Effector memory CD8-positive, alpha-beta T cell (primary cell): ENCODE data around the gene C11orf98.
"Not testable (repeated sequence)": the region's sequence is repeated elsewhere in the genome, so short reads cannot be mapped to it uniquely, and the experiment has no call there.

Experiments
- ATAC-seq: fragments of 150-1000 bp; cut with Tn5 transposase; replicated peaks from 2 replicates; pipeline ENCODE4 v1.10.0; 2021; ENCODE audit warnings: mild to moderate bottlenecking, moderate library complexity
- DNase-seq, 3 experiments: peaks; one replicate each; pipeline ENCODE4 v3.0.0; 2021
- H3K27ac Mint-ChIP-seq, 2 donors: one replicate each; pipeline ENCODE4 v1.8.0; 2022; ENCODE audit warnings: mild to moderate bottlenecking in 2 of 2, mixed read lengths in 2 of 2, moderate library complexity in 2 of 2
- H3K27me3 Mint-ChIP-seq, 2 donors: one replicate each; pipeline ENCODE4 v1.8.0; 2022; ENCODE audit warnings: mixed read lengths in 2 of 2
- H3K36me3 Mint-ChIP-seq: one replicate; pipeline ENCODE4 v1.8.0; 2022; ENCODE audit warnings: mild to moderate bottlenecking, moderate library complexity, mixed read lengths; ENCODE audit not compliant: insufficient read depth
- H3K4me1 Mint-ChIP-seq, 2 donors: one replicate each; pipeline ENCODE4 v1.8.0; 2022; ENCODE audit warnings: low read depth in 2 of 2, mixed read lengths in 2 of 2
- H3K4me3 Mint-ChIP-seq, 2 donors: one replicate each; pipeline ENCODE4 v1.8.0; 2022; ENCODE audit warnings: mild to moderate bottlenecking in 2 of 2, mixed read lengths in 2 of 2, moderate library complexity in 2 of 2
- H3K9me3 Mint-ChIP-seq, 2 donors: one replicate each; pipeline ENCODE4 v1.8.0; 2022; ENCODE audit warnings: mixed read lengths in 2 of 2

The C11orf98 gene

GRCh38 chr11:62703921-62704320 lies 38.9 kb upstream of the C11orf98 start:
- DNase-seq, H3K9me3 Mint-ChIP-seq, ATAC-seq, H3K27ac Mint-ChIP-seq, H3K27me3 Mint-ChIP-seq: not testable (repeated sequence)
- Mint-ChIP-seq H3K36me3 (peaks cover 25% of the 10 kb centered on the region), H3K4me3 (peak overlapping the region in 1 of 2 donors; percentile 8), H3K4me1 (peaks cover 18 to 22% of the 10 kb centered on the region in 2 donors)

GRCh38 chr11:62702246-62702645 lies 37.2 kb upstream of the C11orf98 start:
- Mint-ChIP-seq H3K4me3 (no peak overlapping the region), H3K36me3 (peaks cover 28% of the 10 kb centered on the region), H3K27me3 (no peaks in the 10 kb centered on the region), H3K9me3 (no peaks in the 10 kb centered on the region), H3K27ac (no peak overlapping the region), H3K4me1 (peaks cover 13 to 15% of the 10 kb centered on the region in 2 donors)
- DNase-seq (no peak), ATAC-seq (no peak)

- Mint-ChIP-seq H3K36me3 (peaks cover 8% of the 10 kb centered on the region), H3K27me3 (no peaks in the 10 kb centered on the region), H3K4me1 (peaks cover 5 to 6% of the 10 kb centered on the region in 2 donors), H3K4me3 (no peak overlapping the region), H3K27ac (peak overlapping the region; percentile 18 to 22), H3K9me3 (no peaks in the 10 kb centered on the region)
- ATAC-seq: peak; percentile 85
- DNase-seq: peak; percentile 74 to 76 (median 74)
Observed at GRCh38 chr11:62694455-62695167, 29.6 kb upstream of the C11orf98 start.

DNA sequence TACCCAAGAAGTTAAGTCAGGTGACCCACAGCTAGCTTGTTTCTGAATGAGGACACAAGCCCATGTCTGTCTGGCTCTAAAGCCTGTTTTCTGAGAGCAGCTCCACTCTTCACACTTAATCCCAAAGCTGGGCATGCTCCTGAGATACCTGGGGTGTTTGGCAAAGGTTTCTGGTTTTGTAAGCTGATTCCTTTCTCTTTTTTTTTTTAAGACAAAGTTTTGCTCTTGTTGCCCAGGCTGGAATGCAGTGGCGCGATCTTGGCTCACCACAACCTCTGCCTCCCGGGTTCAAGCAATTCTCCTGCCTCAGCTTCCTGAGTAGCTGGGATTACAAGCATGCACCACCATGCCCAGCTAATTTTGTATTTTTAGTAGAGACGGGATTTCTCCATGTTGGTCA lies 28.6 kb upstream of the C11orf98 start:
- H3K4me1 Mint-ChIP-seq, H3K9me3 Mint-ChIP-seq, H3K27me3 Mint-ChIP-seq, DNase-seq, ATAC-seq, H3K27ac Mint-ChIP-seq, H3K4me3 Mint-ChIP-seq: not testable (repeated sequence)
- H3K36me3 Mint-ChIP-seq: peaks cover 11% of the 10 kb centered on the region

- Mint-ChIP-seq H3K9me3 (no peaks in the 10 kb centered on the region), H3K27ac (no peak within 1 kb of the TSS), H3K36me3 (peaks cover 3% of the 10 kb centered on the region), H3K27me3 (no peaks in the 10 kb centered on the region), H3K4me1 (peaks cover under 1 to 2% of the 10 kb centered on the region in 2 donors), H3K4me3 (no peak within 1 kb of the TSS)
- ATAC-seq (no peak), DNase-seq (no peak)
Observed at GRCh38 chr11:62689421-62690183, 24.6 kb upstream of the C11orf98 start, which contains the start of gene LRRN4CL. LRRN4CL (minus strand) TSS chr11:62689530; CDS start chr11:62688508, 1,022 bp downstream.

DNA sequence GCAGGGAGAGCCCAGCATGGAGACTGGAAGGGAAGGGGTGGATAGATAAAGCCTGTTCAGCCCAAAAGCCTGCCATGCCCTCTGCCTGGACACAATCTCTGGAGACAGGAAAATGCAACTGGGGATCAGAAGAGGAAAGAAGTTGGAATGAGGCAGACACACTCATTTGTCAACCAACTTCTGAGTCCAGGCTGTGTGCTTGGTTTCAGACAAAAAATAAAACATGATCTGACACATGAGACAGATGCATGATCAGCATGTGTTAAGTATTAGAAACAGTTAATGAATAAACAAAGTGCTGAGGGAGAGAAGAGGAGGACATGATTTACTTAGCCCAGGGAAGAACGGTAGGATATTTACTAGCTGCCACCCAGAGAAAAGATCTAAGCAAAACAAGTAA lies 23.5 kb upstream of the C11orf98 start:
- ATAC-seq: no peak
- Mint-ChIP-seq H3K4me1 (no peaks in the 10 kb centered on the region), H3K27me3 (no peaks in the 10 kb centered on the region), H3K36me3 (peaks cover 3% of the 10 kb centered on the region), H3K27ac (no peak overlapping the region), H3K4me3 (no peak overlapping the region), H3K9me3 (no peaks in the 10 kb centered on the region)
- DNase-seq: no peak

GRCh38 chr11:62687508-62688396 lies 22.7 kb upstream of the C11orf98 start:
- H3K9me3 Mint-ChIP-seq: no peaks in the 10 kb centered on the region
- H3K4me3 Mint-ChIP-seq: no peak overlapping the region
- ATAC-seq (no peak), DNase-seq (no peak)
- peaks cover 3% of the 10 kb centered on the region for H3K36me3 Mint-ChIP-seq
- H3K4me1 Mint-ChIP-seq: no peaks in the 10 kb centered on the region
- H3K27me3 Mint-ChIP-seq: no peaks in the 10 kb centered on the region
- H3K27ac Mint-ChIP-seq: no peak overlapping the region

DNA sequence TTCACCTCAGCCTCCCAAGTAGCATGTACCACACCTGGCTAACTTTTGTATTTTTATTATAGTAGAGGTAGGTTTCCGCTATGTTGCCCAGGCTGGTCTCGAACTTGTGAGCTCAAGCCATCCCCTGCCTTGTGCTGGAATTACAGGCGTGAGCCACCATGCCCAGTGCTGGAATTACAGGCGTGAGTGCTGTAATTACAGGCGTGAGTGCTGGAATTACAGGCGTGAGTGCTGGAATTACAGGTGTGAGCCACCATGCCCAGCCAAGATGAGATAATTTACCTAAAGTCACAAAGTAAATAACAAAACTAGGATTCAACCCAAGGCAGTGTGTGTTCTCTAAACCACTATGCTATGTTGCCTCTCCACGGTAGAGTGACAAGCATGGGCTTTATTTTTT lies 17.5 kb upstream of the C11orf98 start:
- peaks cover 15% of the 10 kb centered on the region for H3K36me3 Mint-ChIP-seq
- H3K9me3 Mint-ChIP-seq: no peaks in the 10 kb centered on the region
- H3K4me1 Mint-ChIP-seq: peaks cover 15 to 16% of the 10 kb centered on the region in 2 donors
- no peaks in the 10 kb centered on the region for H3K27me3 Mint-ChIP-seq
- no peak for ATAC-seq
- no peak overlapping the region for H3K27ac Mint-ChIP-seq
- DNase-seq: no peak
- H3K4me3 Mint-ChIP-seq: no peak overlapping the region

DNA sequence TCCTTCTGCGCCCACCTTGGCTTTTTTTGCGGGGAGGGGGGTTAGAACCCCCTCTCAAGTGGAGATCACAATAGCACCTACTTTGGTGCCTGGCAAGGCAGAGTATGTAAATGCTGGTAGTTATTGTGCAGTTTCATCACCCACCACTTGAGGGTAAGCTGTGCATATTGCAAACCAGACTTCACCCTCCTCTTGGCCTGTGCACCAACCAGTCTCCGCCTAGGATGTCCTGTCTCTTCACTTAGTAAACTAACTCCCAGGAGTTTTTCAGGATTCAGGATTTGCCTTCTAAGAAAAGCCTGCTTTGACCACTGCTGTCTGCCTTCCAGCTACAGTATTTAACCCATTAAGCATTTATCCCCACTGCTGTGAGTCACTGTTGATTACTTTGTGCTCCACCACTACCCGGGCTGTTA lies 15.8 kb upstream of the C11orf98 start:
- peak overlapping the region in 1 of 2 donors; percentile 69 for H3K27ac Mint-ChIP-seq
- no peaks in the 10 kb centered on the region for H3K9me3 Mint-ChIP-seq
- ATAC-seq: peak; percentile 39
- peaks cover 30% of the 10 kb centered on the region for H3K36me3 Mint-ChIP-seq
- H3K4me1 Mint-ChIP-seq: peaks cover 24 to 25% of the 10 kb centered on the region in 2 donors
- no peaks in the 10 kb centered on the region for H3K27me3 Mint-ChIP-seq
- DNase-seq: peak in 1 of 3 experiments; percentile 7
- peak overlapping the region; percentile 38 to 87 for H3K4me3 Mint-ChIP-seq

GRCh38 chr11:62678770-62679696 lies 14.0 kb upstream of the C11orf98 start, which contains the start of gene UBXN1:
UBXN1 (minus strand) TSS chr11:62679073; CDS start chr11:62678923, 150 bp downstream.
- peak; percentile 83 for ATAC-seq

GRCh38 chr11:62678433-62678769 lies 13.4 kb upstream of the C11orf98 start:
- H3K9me3 Mint-ChIP-seq: no peaks in the 10 kb centered on the region
- peaks cover 43% of the 10 kb centered on the region for H3K36me3 Mint-ChIP-seq
- peak overlapping the region; percentile 86 to 87 for H3K4me3 Mint-ChIP-seq
- no peak for ATAC-seq
- DNase-seq: no peak
- no peaks in the 10 kb centered on the region for H3K27me3 Mint-ChIP-seq
- H3K27ac Mint-ChIP-seq: peak overlapping the region; percentile 98 to 99
- peaks cover 25 to 28% of the 10 kb centered on the region in 2 donors for H3K4me1 Mint-ChIP-seq

More at GRCh38 chr11:62678770-62679696, 14.0 kb upstream of the C11orf98 start, which contains the start of gene UBXN1:
- H3K4me1 Mint-ChIP-seq: peaks cover 25 to 28% of the 10 kb centered on the region in 2 donors
- no peaks in the 10 kb centered on the region for H3K9me3 Mint-ChIP-seq
- peaks cover 42% of the 10 kb centered on the region for H3K36me3 Mint-ChIP-seq
- DNase-seq: peak; percentile 74 to 75 (median 75)
- H3K27ac Mint-ChIP-seq: peak within 1 kb of the TSS; percentile 98 to 99
- H3K4me3 Mint-ChIP-seq: peak within 1 kb of the TSS; percentile 86 to 87
- no peaks in the 10 kb centered on the region for H3K27me3 Mint-ChIP-seq

- DNase-seq: no peak
- peaks cover 29 to 32% of the 10 kb centered on the region in 2 donors for H3K4me1 Mint-ChIP-seq
Observed at GRCh38 chr11:62677714-62678113, 12.7 kb upstream of the C11orf98 start.

More at GRCh38 chr11:62677714-62678113, 12.7 kb upstream of the C11orf98 start:
- Mint-ChIP-seq H3K4me3 (peak overlapping the region; percentile 86 to 87), H3K27me3 (no peaks in the 10 kb centered on the region), H3K36me3 (peaks cover 47% of the 10 kb centered on the region), H3K27ac (peak overlapping the region; percentile 98 to 99), H3K9me3 (no peaks in the 10 kb centered on the region)
- no peak for ATAC-seq
